Esophagus mucosa (tissue), 1 donor: ENCODE measurements around the gene EZR. TPM values are rescaled to one million over a fixed set of nuclear protein-coding genes. Genes with fewer than 3 reads are reported as not detected.

ENCODE experiments used
- ATAC-seq: fragments of 200-7000 bp; cut with Tn5 transposase; one replicate; pipeline ENCODE4 v1.9.1; 2020
- total RNA-seq: library from RNA; stranded (reverse); gene quantifications from one replicate; pipeline ENCODE4 v1.2.4, GENCODE V29; 2023
- donor health status: DM: yes; HTN: yes; CAD: no.

Gene EZR
- total RNA-seq, 1 donor from 2014 or later: 368 TPM

GRCh38 chr6:158775832-158776231 lies 43.3 kb downstream of the EZR start:
- ATAC-seq: no peak

- no peak for ATAC-seq
Observed at GRCh38 chr6:158774717-158775449, 44.3 kb downstream of the EZR start.

GRCh38 chr6:158773581-158774449 lies 45.4 kb downstream of the EZR start:
- no peak for ATAC-seq

GRCh38 chr6:158772851-158773371 lies 46.3 kb downstream of the EZR start:
- ATAC-seq: peak; percentile 90

GRCh38 chr6:158772172-158772571 lies 47.0 kb downstream of the EZR start:
- ATAC-seq: peak; percentile 0

GRCh38 chr6:158771399-158772152 lies 47.6 kb downstream of the EZR start:
- ATAC-seq: peak; percentile 2

- no peak for ATAC-seq
Observed at GRCh38 chr6:158770533-158771330, 48.4 kb downstream of the EZR start.

GRCh38 chr6:158769771-158770432 lies 49.3 kb downstream of the EZR start:
- no peak for ATAC-seq

- no peak for ATAC-seq
Observed at GRCh38 chr6:158769234-158769770, 49.9 kb downstream of the EZR start.

- no peak for ATAC-seq
Observed at GRCh38 chr6:158768436-158768835, 50.7 kb downstream of the EZR start.

- no peak for ATAC-seq
Observed at GRCh38 chr6:158767709-158768108, 51.5 kb downstream of the EZR start.

- ATAC-seq: no peak
Observed at GRCh38 chr6:158766621-158767455, 52.3 kb downstream of the EZR start.

- no peak for ATAC-seq
Observed at GRCh38 chr6:158765499-158766068, 53.6 kb downstream of the EZR start.

GRCh38 chr6:158764926-158765325 lies 54.2 kb downstream of the EZR start:
- ATAC-seq: no peak

GRCh38 chr6:158764183-158764849 lies 54.9 kb downstream of the EZR start:
- no peak for ATAC-seq

- ATAC-seq: no peak
Observed at GRCh38 chr6:158763434-158764182, 55.6 kb downstream of the EZR start.

GRCh38 chr6:158762787-158763433 lies 56.3 kb downstream of the EZR start:
- peak; percentile 5 for ATAC-seq

- no peak for ATAC-seq
Observed at GRCh38 chr6:158761746-158762145, 57.4 kb downstream of the EZR start.
